ENCODE measurements around the gene FLNB. TPM values are rescaled to one million over a fixed set of nuclear protein-coding genes. Genes with fewer than 3 reads are reported as not detected.
A peak's percentile ranks its signal among the peaks of the same experiment; 100 is the strongest.

Gene FLNB
- polyA plus RNA-seq, 1 of the 3 experiments (the other 2 are of a cell fraction), result 127 TPM

GRCh38 chr3:58025406-58025805, 17.2 kb downstream of the FLNB start:
- peak overlapping the region; percentile 45; the same call in 1 of the 2 replicates for H3K4me2 ChIP-seq
- TF ChIP-seq SMC3 (IDR thresholded peaks at IDR 0.05; ENCODE audit: low read depth, low read length) (no peak), MEF2A (IDR thresholded peaks at IDR 0.05; ENCODE audit: borderline replicate concordance, low read depth) (no peak), USF2 (IDR thresholded peaks at IDR 0.05; ENCODE audit: borderline replicate concordance, low read depth, low read length) (no peak), FOXM1 (IDR thresholded peaks at IDR 0.05; ENCODE audit: low read depth) (no peak), IRF3 (IDR thresholded peaks at IDR 0.05; ENCODE audit: low read depth, low read length) (no peak), GABPA (IDR thresholded peaks at IDR 0.05; ENCODE audit: low read depth) (no peak), FOSL2 (IDR thresholded peaks at IDR 0.05; ENCODE audit: borderline replicate concordance, low read depth) (no peak), RAD21 (IDR thresholded peaks at IDR 0.05; ENCODE audit: low read length) (no peak), ELF1 (IDR thresholded peaks at IDR 0.05) (no peak), FOXJ3 (CRISPR knock-in tag; IDR thresholded peaks at IDR 0.05) (no peak)
- no peak overlapping the region for H3K9ac ChIP-seq
- no peak for DNase-seq
- no peaks in the 10 kb centered on the region for H3K27me3 ChIP-seq (ENCODE audit: insufficient read depth)
- H3K27ac ChIP-seq (ENCODE audit: low read depth in 2 of 2, low read length in 1 of 2), result peak overlapping the region in 1 of 2 experiments; percentile 29; a peak in 1 of 4 replicates
- WGBS (ENCODE audit: low lambda C conversion rate), result 90% methylated on average over 5 of the region's 5 CpGs
- peaks cover 100% of the 10 kb centered on the region for H3K79me2 ChIP-seq (ENCODE audit: insufficient read depth)
- ChIA-PET POLR2A (no interaction called here), CTCF (interaction anchor here (1.3 to 2.9 kb wide), 3 partner anchors 9 to 152 kb away, joined by 4 to 17 read pairs (median 5); partner anchors contain the start of gene FLNB)
- no peaks in the 10 kb centered on the region for H3K9me2 ChIP-seq
- peaks cover 20 to 32% of the 10 kb centered on the region in 2 experiments; a peak in 2 of 4 replicates for H3K4me1 ChIP-seq (ENCODE audit: control insufficient read depth in 1 of 2, insufficient read depth in 2 of 2, low read depth in 1 of 2, low read length in 1 of 2)
- H2AFZ ChIP-seq (ENCODE audit: low read depth), result no peak overlapping the region
- no peaks in the 10 kb centered on the region for H3K9me3 ChIP-seq
- H4K20me1 ChIP-seq (ENCODE audit: insufficient read depth), result peaks cover 86% of the 10 kb centered on the region
- peaks cover 27% of the 10 kb centered on the region for H3F3A ChIP-seq (replicated peaks; ENCODE audit: insufficient read depth)
- H3K36me3 ChIP-seq (replicated peaks in 1 of 2; ENCODE audit: control insufficient read depth in 1 of 2, insufficient read depth in 2 of 2, low read length in 1 of 2), result no peaks in the 10 kb centered on the region
- H3K4me3 ChIP-seq (ENCODE audit: low read depth in 2 of 2, low read length in 1 of 2), result no peak overlapping the region

DNA sequence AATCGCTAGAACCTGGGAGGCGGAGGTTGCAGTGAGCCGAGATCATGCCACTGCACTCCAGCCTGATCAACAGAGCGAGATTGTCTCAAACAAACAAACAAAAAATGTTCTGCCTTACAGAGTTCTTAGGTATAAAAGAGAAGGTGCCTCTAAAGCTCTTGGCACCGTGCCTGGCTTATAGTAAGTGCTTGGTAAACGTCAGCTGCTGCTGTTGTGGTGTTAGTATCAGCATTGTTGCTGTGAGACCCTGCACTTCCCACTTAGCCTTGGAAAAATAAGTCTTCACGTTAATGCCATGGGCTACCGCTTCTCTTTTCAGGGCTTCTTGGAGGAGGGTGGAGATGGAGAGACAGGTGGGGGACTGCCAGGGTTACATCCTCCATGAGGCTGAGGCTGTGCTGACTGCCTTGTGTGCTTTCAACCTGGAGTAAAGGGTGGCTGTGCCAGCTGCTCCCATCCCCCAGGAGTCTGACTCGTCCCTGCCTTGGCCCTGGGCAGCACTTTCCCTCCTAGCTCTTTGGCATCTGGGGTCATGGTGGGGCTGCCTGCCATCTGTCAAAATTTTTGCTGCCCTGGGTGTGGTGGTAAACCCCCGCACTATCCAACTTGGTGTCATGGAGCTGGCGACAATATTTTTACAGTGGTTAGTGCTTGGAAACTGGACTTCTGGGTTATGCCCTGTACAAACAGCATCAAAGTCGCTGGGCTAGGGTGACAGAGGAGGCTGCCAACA, 17.8 kb downstream of the FLNB start:
- H3K4me1 ChIP-seq (ENCODE audit: control insufficient read depth in 1 of 2, insufficient read depth in 2 of 2, low read depth in 1 of 2, low read length in 1 of 2), result peaks cover 17 to 27% of the 10 kb centered on the region in 2 experiments; a peak in 2 of 4 replicates
- no peaks in the 10 kb centered on the region for H3K9me3 ChIP-seq
- H3K4me2 ChIP-seq, result peak overlapping the region; percentile 45; the same call in 1 of the 2 replicates
- peaks cover 82% of the 10 kb centered on the region for H4K20me1 ChIP-seq (ENCODE audit: insufficient read depth)
- no peak overlapping the region for H3K9ac ChIP-seq
- H3K79me2 ChIP-seq (ENCODE audit: insufficient read depth), result peaks cover 100% of the 10 kb centered on the region
- ChIA-PET POLR2A (no interaction called here), CTCF (interaction anchor here (0.6 to 2.9 kb wide), 6 partner anchors 9 to 748 kb away, joined by 3 to 17 read pairs (median 4); partner anchors contain the start of gene FLNB)
- H2AFZ ChIP-seq (ENCODE audit: low read depth), result no peak overlapping the region
- H3K4me3 ChIP-seq (ENCODE audit: low read depth in 2 of 2, low read length in 1 of 2), result no peak overlapping the region
- H3K27ac ChIP-seq (ENCODE audit: low read depth in 2 of 2, low read length in 1 of 2), result peak overlapping the region; percentile 29 to 35; a peak in 2 of 4 replicates
- peaks cover 27% of the 10 kb centered on the region for H3F3A ChIP-seq (replicated peaks; ENCODE audit: insufficient read depth)
- H3K27me3 ChIP-seq (ENCODE audit: insufficient read depth), result no peaks in the 10 kb centered on the region
- TF ChIP-seq RXRA (IDR thresholded peaks at IDR 0.05; ENCODE audit: borderline replicate concordance, low read depth) (peak; percentile 52; the same call in 1 of the 2 replicates), TCF12 (IDR thresholded peaks at IDR 0.05) (peak; percentile 37; the same call in 1 of the 2 replicates), NRF1 (IDR thresholded peaks at IDR 0.05; ENCODE audit: low read depth, low read length) (no peak)
- no peaks in the 10 kb centered on the region for H3K36me3 ChIP-seq (replicated peaks in 1 of 2; ENCODE audit: control insufficient read depth in 1 of 2, insufficient read depth in 2 of 2, low read length in 1 of 2)
- WGBS (ENCODE audit: low lambda C conversion rate), result 60% methylated on average over 12 of the region's 12 CpGs
- H3K9me2 ChIP-seq, result no peaks in the 10 kb centered on the region
- DNase-seq, result peak; percentile 49

All from SK-N-SH (cell line).